Panc1 (cell line): ENCODE data around the gene ADCK2. TPM values are rescaled to one million over a fixed set of nuclear protein-coding genes. Genes with fewer than 3 reads are reported as not detected.
"Not testable (repeated sequence)": the region's sequence is repeated elsewhere in the genome, so short reads cannot be mapped to it uniquely, and the experiment has no call there.

ENCODE experiments used
- ATAC-seq: fragments of 200-7000 bp; cut with Tn5 transposase; 2 replicates; pipeline ENCODE4 v1.9.1; 2020; ENCODE audit warnings: mild to moderate bottlenecking, moderate library complexity
- BruUV-seq: library from RNA; stranded (reverse); fragments of 400-500 nt; replicated peaks from 2 replicates; lab custom pipeline; 2021; lab: Mats Ljungman, UMichigan
- CTCF ChIA-PET: fragments of 300-600 bp; sonication (Branson Sonifier 250); formaldehyde crosslinking; loops from one replicate; lab custom pipeline; 2022; ENCODE audit warnings: antibody characterized with exemption; lab: Charles Lee
- POLR2A ChIA-PET: fragments of 300-600 bp; sonication (Branson Sonifier 250); formaldehyde crosslinking; loops from one replicate; lab custom pipeline; 2022; ENCODE audit warnings: antibody characterized with exemption; lab: Charles Lee
- DNase-seq: peaks from one replicate; pipeline ENCODE4 v3.0.0-alpha.2; 2010; ENCODE audit warnings: low read depth, low spot score
- H3K27ac ChIP-seq: 2 replicates; pipeline ENCODE4 v1.5.1; 2011; ENCODE audit warnings: mild to moderate bottlenecking, low read length, inconsistent platforms
- H3K27me3 ChIP-seq: fragments of 200-500 bp; sonication (Bioruptor generic); 2 replicates; pipeline ENCODE4 v1.6.0; 2014; ENCODE audit warnings: low read length, inconsistent platforms; ENCODE audit not compliant: control insufficient read depth, insufficient read depth
- H3K36me3 ChIP-seq: fragments of 200-500 bp; sonication (Bioruptor generic); 2 replicates; pipeline ENCODE4 v1.5.1; 2014; ENCODE audit warnings: inconsistent platforms, mild to moderate bottlenecking, low read length, moderate library complexity; ENCODE audit not compliant: control insufficient read depth, insufficient read depth
- H3K4me1 ChIP-seq: 2 replicates; pipeline ENCODE4 v1.5.1; 2011; ENCODE audit warnings: inconsistent platforms, mild to moderate bottlenecking, low read length, moderate library complexity; ENCODE audit not compliant: control insufficient read depth, insufficient read depth
- H3K4me3 ChIP-seq, 2 experiments: 2 replicates each; pipeline ENCODE4 v1.5.1; 2011 to 2012; ENCODE audit warnings: low read depth in 2 of 2, low read length in 2 of 2, mild to moderate bottlenecking in 2 of 2, inconsistent platforms in 1 of 2, moderate library complexity in 1 of 2
- H3K9me3 ChIP-seq: fragments of 200-500 bp; sonication (Bioruptor generic); 2 replicates; pipeline ENCODE4 v1.5.1; 2014; ENCODE audit warnings: low read depth, mild to moderate bottlenecking, inconsistent platforms, low read length, moderate library complexity; ENCODE audit not compliant: control insufficient read depth, insufficient read depth
- POLR2AphosphoS5 ChIP-seq: IDR thresholded peaks from 2 replicates; pipeline ENCODE4 v1.6.1; 2012; ENCODE audit warnings: mild to moderate bottlenecking, low read depth, low read length, moderate library complexity
- SIN3A ChIP-seq: IDR thresholded peaks from 2 replicates; pipeline ENCODE4 v1.6.1; 2012; ENCODE audit warnings: low read depth, mild to moderate bottlenecking, low read length, moderate library complexity, borderline replicate concordance; ENCODE audit not compliant: insufficient read depth
- TCF7L2 ChIP-seq: IDR thresholded peaks from 2 replicates; pipeline ENCODE4 v1.6.1; 2011; ENCODE audit warnings: mild to moderate bottlenecking, low read depth, low read length, inconsistent platforms
- in situ Hi-C: cut with HindIII; loops from 2 replicates; pipeline ENCODE4 v1.10.0; 2016; ENCODE audit warnings: low sequenced_read_pairs, low pct_unique_long_range_greater_than_20kb
- intact Hi-C: fragments of 100-400 bp; cut with micrococcal nuclease; formaldehyde crosslinking; loops from one replicate; pipeline ENCODE4 v1.10.0; 2022; ENCODE audit not compliant: unreplicated experiment
- total RNA-seq: library from RNA; stranded (reverse); gene quantifications from one replicate; pipeline ENCODE4 v1.2.1, GENCODE V29; 2021; ENCODE audit not compliant: unreplicated experiment
- TF ChIP-seq, protein P1 (sequence below), 2 experiments: IDR thresholded peaks; 2 replicates each; pipeline ENCODE4 v1.6.1; 2011 to 2012; ENCODE audit warnings: low read depth in 2 of 2, control low read depth in 1 of 2, low read length in 1 of 2, mild to moderate bottlenecking in 1 of 2, moderate library complexity in 1 of 2; ENCODE audit not compliant: insufficient read depth in 1 of 2
- TF ChIP-seq, protein P2 (sequence below): fragments of 450-650 bp; IDR thresholded peaks from 2 replicates; pipeline ENCODE4 v1.5.1; 2017; ENCODE audit warnings: mild to moderate bottlenecking

The ADCK2 gene
- total RNA-seq, 1 experiment from 2014 or later: 21.6 TPM

DNA sequence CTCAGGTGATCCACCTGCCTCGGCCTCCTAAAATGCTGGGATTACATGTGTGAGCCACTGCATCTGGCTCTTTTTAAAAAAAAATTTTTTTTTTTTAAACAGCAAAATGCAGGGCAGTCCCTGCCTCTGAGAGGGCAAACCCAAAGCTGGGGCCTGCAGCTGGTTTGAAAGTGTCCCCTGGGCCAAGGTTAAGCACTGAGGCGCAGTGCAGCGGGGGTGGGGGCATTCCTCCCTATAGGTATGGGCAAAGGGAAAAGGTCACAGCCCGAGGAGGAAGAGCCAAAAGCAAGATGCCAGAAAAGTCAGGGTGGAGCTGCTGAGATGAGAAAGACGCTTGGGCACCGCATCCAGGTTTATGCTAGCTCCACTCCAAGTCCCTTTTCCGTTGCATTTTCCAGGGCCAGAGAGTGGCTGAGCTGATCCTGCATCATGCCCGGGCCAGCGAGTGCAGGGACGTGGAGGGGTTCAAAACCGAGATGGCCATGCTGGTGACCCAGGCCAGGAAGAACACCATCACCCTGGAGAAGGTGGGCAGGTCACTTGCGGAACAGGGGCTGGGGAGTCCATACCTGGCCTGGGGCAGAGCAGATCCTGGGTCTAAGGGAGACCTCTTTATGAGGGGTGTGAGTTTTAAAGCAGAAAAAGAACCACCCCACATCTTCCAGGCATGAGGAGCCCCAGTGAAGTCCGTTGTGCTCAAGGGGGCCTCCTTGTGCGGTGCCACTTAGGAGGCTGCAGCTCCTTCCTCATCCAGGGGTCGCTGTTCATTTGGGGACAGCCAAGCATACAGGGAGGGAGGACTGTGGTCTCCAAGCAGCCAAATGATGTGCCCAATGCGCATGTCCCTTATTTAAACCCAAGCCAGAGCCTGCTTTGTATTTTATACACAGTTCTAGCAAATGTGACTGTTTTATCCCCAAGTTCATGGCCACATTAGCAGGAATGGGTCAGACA is 16.7 kb downstream of the ADCK2 start:
- BruUV-seq: no TSS peak
- POLR2A ChIA-PET: interaction anchor here (0.7 kb wide), 1 partner anchor 195 kb away, joined by 4 read pairs; no protein-coding TSS in a partner anchor
- no peaks in the 10 kb centered on the region for H3K27me3 ChIP-seq
- CTCF ChIA-PET: no interaction called here
- ATAC-seq (no peak), DNase-seq (no peak)
- in situ Hi-C loops (no loop called here), intact Hi-C loops (no loop called here)
- H3K4me1 ChIP-seq: no peaks in the 10 kb centered on the region
- no peak for TF ChIP-seq TCF7L2
- TF ChIP-seq, protein P1, sequence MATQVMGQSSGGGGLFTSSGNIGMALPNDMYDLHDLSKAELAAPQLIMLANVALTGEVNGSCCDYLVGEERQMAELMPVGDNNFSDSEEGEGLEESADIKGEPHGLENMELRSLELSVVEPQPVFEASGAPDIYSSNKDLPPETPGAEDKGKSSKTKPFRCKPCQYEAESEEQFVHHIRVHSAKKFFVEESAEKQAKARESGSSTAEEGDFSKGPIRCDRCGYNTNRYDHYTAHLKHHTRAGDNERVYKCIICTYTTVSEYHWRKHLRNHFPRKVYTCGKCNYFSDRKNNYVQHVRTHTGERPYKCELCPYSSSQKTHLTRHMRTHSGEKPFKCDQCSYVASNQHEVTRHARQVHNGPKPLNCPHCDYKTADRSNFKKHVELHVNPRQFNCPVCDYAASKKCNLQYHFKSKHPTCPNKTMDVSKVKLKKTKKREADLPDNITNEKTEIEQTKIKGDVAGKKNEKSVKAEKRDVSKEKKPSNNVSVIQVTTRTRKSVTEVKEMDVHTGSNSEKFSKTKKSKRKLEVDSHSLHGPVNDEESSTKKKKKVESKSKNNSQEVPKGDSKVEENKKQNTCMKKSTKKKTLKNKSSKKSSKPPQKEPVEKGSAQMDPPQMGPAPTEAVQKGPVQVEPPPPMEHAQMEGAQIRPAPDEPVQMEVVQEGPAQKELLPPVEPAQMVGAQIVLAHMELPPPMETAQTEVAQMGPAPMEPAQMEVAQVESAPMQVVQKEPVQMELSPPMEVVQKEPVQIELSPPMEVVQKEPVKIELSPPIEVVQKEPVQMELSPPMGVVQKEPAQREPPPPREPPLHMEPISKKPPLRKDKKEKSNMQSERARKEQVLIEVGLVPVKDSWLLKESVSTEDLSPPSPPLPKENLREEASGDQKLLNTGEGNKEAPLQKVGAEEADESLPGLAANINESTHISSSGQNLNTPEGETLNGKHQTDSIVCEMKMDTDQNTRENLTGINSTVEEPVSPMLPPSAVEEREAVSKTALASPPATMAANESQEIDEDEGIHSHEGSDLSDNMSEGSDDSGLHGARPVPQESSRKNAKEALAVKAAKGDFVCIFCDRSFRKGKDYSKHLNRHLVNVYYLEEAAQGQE (IDR thresholded peaks at IDR 0.05; ENCODE audit: insufficient read depth in 1 of 2, low read depth in 2 of 2, low read length in 1 of 2): no peak
- TF ChIP-seq, protein P2, sequence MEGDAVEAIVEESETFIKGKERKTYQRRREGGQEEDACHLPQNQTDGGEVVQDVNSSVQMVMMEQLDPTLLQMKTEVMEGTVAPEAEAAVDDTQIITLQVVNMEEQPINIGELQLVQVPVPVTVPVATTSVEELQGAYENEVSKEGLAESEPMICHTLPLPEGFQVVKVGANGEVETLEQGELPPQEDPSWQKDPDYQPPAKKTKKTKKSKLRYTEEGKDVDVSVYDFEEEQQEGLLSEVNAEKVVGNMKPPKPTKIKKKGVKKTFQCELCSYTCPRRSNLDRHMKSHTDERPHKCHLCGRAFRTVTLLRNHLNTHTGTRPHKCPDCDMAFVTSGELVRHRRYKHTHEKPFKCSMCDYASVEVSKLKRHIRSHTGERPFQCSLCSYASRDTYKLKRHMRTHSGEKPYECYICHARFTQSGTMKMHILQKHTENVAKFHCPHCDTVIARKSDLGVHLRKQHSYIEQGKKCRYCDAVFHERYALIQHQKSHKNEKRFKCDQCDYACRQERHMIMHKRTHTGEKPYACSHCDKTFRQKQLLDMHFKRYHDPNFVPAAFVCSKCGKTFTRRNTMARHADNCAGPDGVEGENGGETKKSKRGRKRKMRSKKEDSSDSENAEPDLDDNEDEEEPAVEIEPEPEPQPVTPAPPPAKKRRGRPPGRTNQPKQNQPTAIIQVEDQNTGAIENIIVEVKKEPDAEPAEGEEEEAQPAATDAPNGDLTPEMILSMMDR: no peak
- TF ChIP-seq SIN3A: no peak
- TF ChIP-seq POLR2AphosphoS5: no peak
- no peak overlapping the region for H3K27ac ChIP-seq
- no peaks in the 10 kb centered on the region for H3K9me3 ChIP-seq
- no peak overlapping the region for H3K4me3 ChIP-seq
- H3K36me3 ChIP-seq: no peaks in the 10 kb centered on the region

DNA sequence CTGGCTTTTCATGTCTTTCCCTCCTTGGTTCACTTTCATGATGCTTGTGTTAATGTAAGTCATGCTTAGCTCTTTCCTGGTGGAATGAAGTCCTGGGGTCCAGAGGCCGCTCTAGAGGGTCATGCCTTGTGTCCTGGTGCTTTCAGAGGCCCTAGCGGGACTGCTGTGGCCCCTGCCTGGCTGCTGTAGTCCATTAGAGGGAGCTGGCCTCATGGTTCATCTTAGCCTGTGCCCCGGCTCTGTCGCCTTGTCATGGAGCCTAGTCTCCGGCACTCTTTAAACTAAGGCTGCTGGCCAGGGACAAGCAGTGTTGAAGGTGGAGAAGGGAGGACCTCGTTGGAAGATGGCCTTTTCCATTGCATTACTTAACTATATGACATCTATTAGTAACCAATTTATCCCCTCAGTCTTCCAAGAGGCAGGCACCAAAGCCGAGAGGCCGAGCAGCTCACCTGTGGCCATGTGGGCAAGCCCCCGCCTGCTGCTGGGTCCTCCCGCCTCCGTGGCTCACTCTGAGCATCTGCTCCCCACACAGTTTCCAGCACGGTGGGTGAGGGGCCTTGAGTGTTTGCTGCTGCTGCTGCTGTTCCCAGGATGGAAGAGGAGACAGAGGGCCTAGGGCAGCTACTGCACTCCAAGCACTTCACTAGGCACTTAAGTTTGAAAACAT is 18.8 kb downstream of the ADCK2 start:
- DNase-seq (no peak), ATAC-seq (no peak)
- no TSS peak for BruUV-seq
- Histone ChIP-seq H3K9me3 (no peaks in the 10 kb centered on the region), H3K36me3 (no peaks in the 10 kb centered on the region), H3K27me3 (no peaks in the 10 kb centered on the region), H3K4me3 (no peak overlapping the region), H3K4me1 (peaks cover 5% of the 10 kb centered on the region; the same call in 1 of the 2 replicates), H3K27ac (no peak overlapping the region)
- CTCF ChIA-PET: no interaction called here
- in situ Hi-C loops: no loop called here
- intact Hi-C loops: no loop called here
- POLR2A ChIA-PET: no interaction called here
- TF ChIP-seq, protein P1 (IDR thresholded peaks at IDR 0.05; ENCODE audit: insufficient read depth in 1 of 2, low read depth in 2 of 2, low read length in 1 of 2): no peak
- TF ChIP-seq SIN3A (no peak), TCF7L2 (no peak), POLR2AphosphoS5 (no peak)
- TF ChIP-seq, protein P2: no peak

DNA sequence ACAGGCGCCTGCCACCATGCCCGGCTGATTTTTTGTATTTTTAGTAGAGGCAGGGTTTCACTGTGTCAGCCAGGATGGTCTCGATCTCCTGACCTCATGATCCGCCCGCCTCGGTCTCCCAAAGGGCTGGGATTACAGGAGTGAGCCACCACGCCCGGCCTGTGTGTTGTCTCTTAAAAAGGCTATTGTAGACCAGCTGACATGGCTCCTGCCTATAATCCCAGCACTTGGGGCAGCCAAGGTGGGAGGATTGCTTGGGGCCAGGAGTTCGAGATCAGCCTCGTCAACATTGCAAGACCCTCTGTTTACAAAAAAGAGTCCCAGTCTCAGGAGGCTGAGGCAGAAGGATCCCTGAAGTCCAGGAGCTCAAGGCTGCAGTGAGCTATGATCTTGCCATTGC is 21.1 kb downstream of the ADCK2 start:
- in situ Hi-C loops, POLR2A ChIA-PET, H3K4me3 ChIP-seq, H3K27me3 ChIP-seq, H3K27ac ChIP-seq, H3K36me3 ChIP-seq, CTCF ChIA-PET, ATAC-seq, intact Hi-C loops, DNase-seq, H3K9me3 ChIP-seq, BruUV-seq: not testable (repeated sequence)
- H3K4me1 ChIP-seq: peaks cover 14% of the 10 kb centered on the region
